Trophoblast cell (in vitro differentiated cells and primary cell): ENCODE data around the gene TMEM201.

Experiments used
- DNase-seq, 2 donors: peaks; one replicate each; pipeline ENCODE4 v3.0.0-alpha.2; 2016
- H2AFZ ChIP-seq: 2 replicates; pipeline ENCODE4 v1.6.1; 2013; ENCODE audit warnings: low read length, moderate library complexity, mild to moderate bottlenecking; ENCODE audit not compliant: insufficient read depth, poor library complexity
- H2AK5ac ChIP-seq: 2 replicates; pipeline ENCODE4 v1.6.1; 2013; ENCODE audit warnings: mild to moderate bottlenecking, low read length
- H2BK120ac ChIP-seq: 2 replicates; pipeline ENCODE4 v1.6.1; 2013; ENCODE audit warnings: low read length, mild to moderate bottlenecking, moderate library complexity; ENCODE audit not compliant: insufficient read depth, poor library complexity
- H2BK12ac ChIP-seq: 2 replicates; pipeline ENCODE4 v1.6.1; 2013; ENCODE audit warnings: mild to moderate bottlenecking, low read length, moderate library complexity
- H2BK5ac ChIP-seq: 2 replicates; pipeline ENCODE4 v1.6.1; 2013; ENCODE audit warnings: low read length, low read depth, moderate library complexity, mild to moderate bottlenecking; ENCODE audit not compliant: poor library complexity
- H3K14ac ChIP-seq: 2 replicates; pipeline ENCODE4 v1.6.1; 2013; ENCODE audit warnings: mild to moderate bottlenecking, low read length
- H3K18ac ChIP-seq: 2 replicates; pipeline ENCODE4 v1.6.1; 2013; ENCODE audit warnings: mild to moderate bottlenecking, low read length
- H3K23ac ChIP-seq: 2 replicates; pipeline ENCODE4 v1.6.1; 2013; ENCODE audit warnings: low read length
- H3K27ac ChIP-seq: 2 replicates; pipeline ENCODE4 v1.5.1; 2013; ENCODE audit warnings: low read depth, mild to moderate bottlenecking, inconsistent platforms, low read length, moderate library complexity
- H3K27me3 ChIP-seq: 2 replicates; pipeline ENCODE4 v1.6.1; 2013; ENCODE audit warnings: inconsistent platforms, mild to moderate bottlenecking, low read length, moderate library complexity; ENCODE audit not compliant: insufficient read depth
- H3K36me3 ChIP-seq, 2 experiments: 1 replicate in 1 of 2; 2 replicates in 1 of 2; pipeline ENCODE4 v1.6.1; 2013; ENCODE audit warnings: low read length in 2 of 2, mild to moderate bottlenecking in 2 of 2, moderate library complexity in 1 of 2; ENCODE audit not compliant: insufficient read depth in 2 of 2, control insufficient read depth in 1 of 2
- H3K4ac ChIP-seq: 2 replicates; pipeline ENCODE4 v1.6.1; 2013; ENCODE audit warnings: low read depth, mild to moderate bottlenecking, low read length, moderate library complexity
- H3K4me1 ChIP-seq, 2 experiments: 1 replicate in 1 of 2; 2 replicates in 1 of 2; pipeline ENCODE4 v1.6.1; 2013; ENCODE audit warnings: low read length in 2 of 2, mild to moderate bottlenecking in 2 of 2, moderate library complexity in 1 of 2; ENCODE audit not compliant: insufficient read depth in 2 of 2, control insufficient read depth in 1 of 2
- H3K4me2 ChIP-seq: 2 replicates; pipeline ENCODE4 v1.6.1; 2013; ENCODE audit warnings: inconsistent platforms, mild to moderate bottlenecking, low read length, moderate library complexity
- H3K4me3 ChIP-seq: 2 replicates; pipeline ENCODE4 v1.5.1; 2013; ENCODE audit warnings: mild to moderate bottlenecking, low read depth, low read length, inconsistent platforms
- H3K79me1 ChIP-seq: one replicate; pipeline ENCODE4 v1.6.1; 2013; ENCODE audit warnings: low read length
- H3K79me2 ChIP-seq: 2 replicates; pipeline ENCODE4 v1.6.1; 2013; ENCODE audit warnings: low read length, mild to moderate bottlenecking; ENCODE audit not compliant: control insufficient read depth, insufficient read depth, poor library complexity
- H3K9ac ChIP-seq: 2 replicates; pipeline ENCODE4 v1.6.1; 2013; ENCODE audit warnings: mild to moderate bottlenecking, low read length
- H3K9me3 ChIP-seq: 2 replicates; pipeline ENCODE4 v1.6.1; 2013; ENCODE audit warnings: low read depth, mild to moderate bottlenecking, control low read depth, inconsistent platforms, low read length; ENCODE audit not compliant: insufficient read depth
- H4K12ac ChIP-seq: 2 replicates; pipeline ENCODE4 v1.6.1; 2013; ENCODE audit warnings: low read depth, mild to moderate bottlenecking, low read length, moderate library complexity
- H4K8ac ChIP-seq: 2 replicates; pipeline ENCODE4 v1.6.1; 2013; ENCODE audit warnings: low read depth, mild to moderate bottlenecking, low read length, moderate library complexity
- H4K91ac ChIP-seq: one replicate; pipeline ENCODE4 v1.6.1; 2013; ENCODE audit warnings: low read depth, mild to moderate bottlenecking, low read length, moderate library complexity
- WGBS: extraction: QIAGEN DNeasy Blood & Tissue Kit; methylation state at CpG from one replicate; pipeline ENCODE4 v1.1.7; 2013; ENCODE audit warnings: missing lambda C conversion rate; ENCODE audit not compliant: insufficient read length, insufficient coverage; ENCODE audit errors: extremely low coverage; 5-methylcytosine and 5-hydroxymethylcytosine counted together

The TMEM201 gene

DNA sequence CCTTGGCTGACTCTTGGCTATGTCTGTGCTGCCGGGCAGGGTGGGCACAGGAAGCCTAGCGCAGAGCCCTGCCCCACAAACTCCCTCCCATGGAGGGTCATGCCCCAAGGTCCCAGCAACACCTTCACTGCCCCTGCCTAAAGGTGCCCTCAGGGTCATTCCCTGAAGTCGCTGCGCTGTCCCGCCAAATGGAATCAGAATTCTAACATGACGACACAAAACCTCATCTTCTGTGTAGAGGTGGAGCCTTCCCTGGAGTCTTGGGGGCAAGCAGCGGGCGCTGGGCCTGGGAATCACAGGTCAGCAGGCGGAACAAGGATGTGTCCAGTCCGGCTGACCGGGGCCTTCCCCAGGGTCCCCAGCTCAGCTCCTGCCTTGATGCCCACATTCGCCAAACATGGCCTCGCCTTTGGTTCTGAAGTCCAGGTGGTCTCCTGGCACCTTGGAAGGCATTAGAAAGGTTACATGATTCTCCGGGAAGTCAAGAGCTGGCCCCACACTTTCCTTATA, 17.3 kb downstream of the TMEM201 start:
- Histone ChIP-seq H3K27ac (no peak overlapping the region), H2BK120ac (no peak overlapping the region), H3K14ac (no peak overlapping the region), H4K8ac (no peak overlapping the region), H2AFZ (no peak overlapping the region), H3K23ac (no peak overlapping the region), H4K91ac (no peak overlapping the region), H3K9ac (no peak overlapping the region), H3K18ac (no peak overlapping the region), H3K4ac (no peak overlapping the region), H2AK5ac (no peak overlapping the region), H3K27me3 (no peaks in the 10 kb centered on the region), H2BK5ac (no peak overlapping the region), H3K79me2 (no peaks in the 10 kb centered on the region), H3K4me2 (no peak overlapping the region), H3K4me1 (no peaks in the 10 kb centered on the region), H3K9me3 (peaks cover 3% of the 10 kb centered on the region), H4K12ac (no peak overlapping the region), H2BK12ac (no peak overlapping the region), H3K79me1 (no peaks in the 10 kb centered on the region), H3K4me3 (no peak overlapping the region), H3K36me3 (peaks cover 37 to 49% of the 10 kb centered on the region in 2 experiments)
- WGBS = no CpG with 5 or more reads among the region's 14 CpGs
- DNase-seq = no peak

DNA sequence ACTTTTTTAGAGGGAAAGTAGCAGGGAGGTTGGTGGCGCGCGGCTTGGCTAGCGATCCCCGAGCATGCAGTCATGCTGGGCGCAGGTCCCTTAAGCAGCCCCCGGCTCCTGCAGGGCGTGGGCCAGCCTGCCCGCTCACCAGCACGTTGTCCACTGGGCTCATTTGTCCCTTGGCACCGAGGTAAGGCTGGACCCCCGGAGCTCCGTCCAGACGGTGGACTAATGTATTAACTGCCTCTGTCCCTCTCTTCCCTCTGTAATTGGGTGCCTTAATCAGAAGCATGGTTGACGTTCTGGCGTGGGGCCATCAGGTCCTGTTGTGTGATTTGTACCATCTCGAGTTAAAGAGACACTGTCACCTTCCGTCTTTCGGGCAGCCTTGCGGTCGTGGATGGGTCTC, 17.7 kb downstream of the TMEM201 start:
- Histone ChIP-seq H3K27me3 (no peaks in the 10 kb centered on the region), H3K14ac (no peak overlapping the region), H3K4me3 (no peak overlapping the region), H3K18ac (no peak overlapping the region), H3K4ac (no peak overlapping the region), H2BK5ac (no peak overlapping the region), H4K8ac (no peak overlapping the region), H3K79me1 (no peaks in the 10 kb centered on the region), H4K12ac (no peak overlapping the region), H3K27ac (no peak overlapping the region), H3K79me2 (no peaks in the 10 kb centered on the region), H2BK12ac (no peak overlapping the region), H2BK120ac (no peak overlapping the region), H2AK5ac (no peak overlapping the region), H3K36me3 (peaks cover 33 to 46% of the 10 kb centered on the region in 2 experiments), H4K91ac (no peak overlapping the region), H3K9ac (no peak overlapping the region), H3K9me3 (peaks cover 3% of the 10 kb centered on the region), H3K4me2 (no peak overlapping the region), H3K23ac (no peak overlapping the region), H3K4me1 (no peaks in the 10 kb centered on the region), H2AFZ (no peak overlapping the region)
- no CpG with 5 or more reads among the region's 21 CpGs for WGBS
- no peak for DNase-seq

DNA sequence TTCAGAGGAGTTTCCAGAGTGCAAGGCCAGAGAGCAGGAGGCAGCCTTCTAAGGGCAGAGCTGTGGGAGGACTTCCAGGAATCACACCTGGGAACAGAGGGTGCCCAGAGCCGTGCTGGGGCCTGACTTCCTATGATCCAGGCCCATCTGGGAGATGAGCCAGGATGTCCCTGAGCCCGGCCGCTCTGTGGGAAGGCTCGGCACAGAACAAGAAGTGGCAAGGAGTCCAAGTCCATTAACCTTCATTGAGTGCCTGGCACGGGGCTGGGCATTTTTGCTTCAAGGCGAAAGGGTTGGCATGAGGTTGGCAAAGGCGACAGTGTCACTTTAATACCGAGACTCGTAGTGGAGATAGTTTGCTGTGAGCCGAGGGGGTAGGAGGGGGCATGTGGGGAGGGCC, 18.2 kb downstream of the TMEM201 start:
- Histone ChIP-seq H3K23ac (no peak overlapping the region), H4K12ac (no peak overlapping the region), H3K79me2 (no peaks in the 10 kb centered on the region), H2AFZ (no peak overlapping the region), H2BK12ac (no peak overlapping the region), H3K18ac (no peak overlapping the region), H2BK120ac (no peak overlapping the region), H2BK5ac (no peak overlapping the region), H3K9ac (no peak overlapping the region), H3K14ac (no peak overlapping the region), H3K27me3 (no peaks in the 10 kb centered on the region), H2AK5ac (no peak overlapping the region), H3K27ac (no peak overlapping the region), H4K91ac (no peak overlapping the region), H3K4me1 (no peaks in the 10 kb centered on the region), H3K4me3 (no peak overlapping the region), H4K8ac (no peak overlapping the region), H3K79me1 (no peaks in the 10 kb centered on the region), H3K36me3 (peaks cover 34 to 45% of the 10 kb centered on the region in 2 experiments), H3K9me3 (peaks cover 3% of the 10 kb centered on the region), H3K4me2 (no peak overlapping the region), H3K4ac (no peak overlapping the region)
- DNase-seq = no peak
- WGBS = no CpG with 5 or more reads among the region's 10 CpGs

DNA sequence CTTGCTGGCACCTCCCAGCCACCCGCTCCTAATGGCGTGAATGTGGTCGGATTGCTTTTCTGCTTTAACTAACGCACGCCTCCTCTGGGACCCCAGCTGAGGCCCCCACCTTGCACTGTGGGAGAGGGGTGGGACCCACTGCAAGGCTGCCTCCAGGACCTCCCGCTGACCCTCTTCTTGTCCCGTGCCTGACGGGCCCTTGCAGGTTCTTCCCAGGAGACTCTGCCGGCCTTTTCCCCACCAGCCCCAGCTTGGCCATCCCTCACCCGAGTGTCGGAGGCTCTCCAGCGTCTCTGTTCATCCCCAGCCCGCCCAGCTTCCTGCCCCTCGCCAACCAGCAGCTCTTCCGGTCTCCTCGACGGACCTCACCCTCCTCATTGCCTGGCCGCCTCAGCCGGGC, 18.6 kb downstream of the TMEM201 start:
- no peak for DNase-seq
- Histone ChIP-seq H3K4me1 (no peaks in the 10 kb centered on the region), H3K14ac (no peak overlapping the region), H4K91ac (no peak overlapping the region), H4K8ac (no peak overlapping the region), H3K79me1 (no peaks in the 10 kb centered on the region), H3K23ac (no peak overlapping the region), H3K9ac (no peak overlapping the region), H3K36me3 (peaks cover 32 to 41% of the 10 kb centered on the region in 2 experiments), H3K27ac (no peak overlapping the region), H3K18ac (no peak overlapping the region), H3K4me2 (no peak overlapping the region), H3K4ac (no peak overlapping the region), H2AFZ (no peak overlapping the region), H2AK5ac (no peak overlapping the region), H3K27me3 (no peaks in the 10 kb centered on the region), H3K79me2 (no peaks in the 10 kb centered on the region), H2BK120ac (no peak overlapping the region), H2BK5ac (no peak overlapping the region), H3K9me3 (peaks cover 3% of the 10 kb centered on the region), H3K4me3 (no peak overlapping the region), H2BK12ac (no peak overlapping the region), H4K12ac (no peak overlapping the region)
- WGBS = no CpG with 5 or more reads among the region's 19 CpGs
